GM12864 (cell line): ENCODE data around the gene MALRD1.

Source experiments
- DNase-seq: peaks from one replicate; pipeline ENCODE4 v3.0.0-alpha.2; 2011; ENCODE audit warnings: low read depth
- H3K4me3 ChIP-seq: 2 replicates; pipeline ENCODE4 v1.5.1; 2011; ENCODE audit warnings: mild to moderate bottlenecking, low read depth, low read length, control low read depth
- TF ChIP-seq, protein P1 (sequence below): IDR thresholded peaks from 2 replicates; pipeline ENCODE4 v1.5.1; 2011; ENCODE audit warnings: low read depth, mild to moderate bottlenecking, moderate library complexity, low read length, control low read depth, inconsistent platforms; ENCODE audit errors: missing control alignments

The MALRD1 gene

DNA sequence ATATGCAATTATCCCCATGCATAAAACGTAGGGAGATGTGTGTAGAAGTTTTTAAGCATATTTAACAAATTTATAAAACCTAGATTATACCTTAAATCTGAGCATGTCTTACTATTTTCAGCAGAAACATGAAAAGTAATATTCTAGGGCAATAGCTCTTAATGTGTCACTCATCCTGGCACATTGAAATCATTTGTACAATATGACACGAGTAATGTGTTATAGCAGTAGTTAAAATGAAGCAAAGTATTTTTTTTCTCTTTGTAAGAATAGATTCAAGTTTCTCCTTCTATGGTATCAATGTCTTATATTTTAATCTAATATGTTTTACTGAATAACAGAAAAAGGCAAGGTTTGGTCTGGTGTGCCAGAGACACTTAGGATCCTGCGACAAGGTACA lies 492.7 kb downstream of the MALRD1 start:
- TF ChIP-seq, protein P1, sequence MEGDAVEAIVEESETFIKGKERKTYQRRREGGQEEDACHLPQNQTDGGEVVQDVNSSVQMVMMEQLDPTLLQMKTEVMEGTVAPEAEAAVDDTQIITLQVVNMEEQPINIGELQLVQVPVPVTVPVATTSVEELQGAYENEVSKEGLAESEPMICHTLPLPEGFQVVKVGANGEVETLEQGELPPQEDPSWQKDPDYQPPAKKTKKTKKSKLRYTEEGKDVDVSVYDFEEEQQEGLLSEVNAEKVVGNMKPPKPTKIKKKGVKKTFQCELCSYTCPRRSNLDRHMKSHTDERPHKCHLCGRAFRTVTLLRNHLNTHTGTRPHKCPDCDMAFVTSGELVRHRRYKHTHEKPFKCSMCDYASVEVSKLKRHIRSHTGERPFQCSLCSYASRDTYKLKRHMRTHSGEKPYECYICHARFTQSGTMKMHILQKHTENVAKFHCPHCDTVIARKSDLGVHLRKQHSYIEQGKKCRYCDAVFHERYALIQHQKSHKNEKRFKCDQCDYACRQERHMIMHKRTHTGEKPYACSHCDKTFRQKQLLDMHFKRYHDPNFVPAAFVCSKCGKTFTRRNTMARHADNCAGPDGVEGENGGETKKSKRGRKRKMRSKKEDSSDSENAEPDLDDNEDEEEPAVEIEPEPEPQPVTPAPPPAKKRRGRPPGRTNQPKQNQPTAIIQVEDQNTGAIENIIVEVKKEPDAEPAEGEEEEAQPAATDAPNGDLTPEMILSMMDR: no peak
- no peak for DNase-seq
- no peak overlapping the region for H3K4me3 ChIP-seq

DNA sequence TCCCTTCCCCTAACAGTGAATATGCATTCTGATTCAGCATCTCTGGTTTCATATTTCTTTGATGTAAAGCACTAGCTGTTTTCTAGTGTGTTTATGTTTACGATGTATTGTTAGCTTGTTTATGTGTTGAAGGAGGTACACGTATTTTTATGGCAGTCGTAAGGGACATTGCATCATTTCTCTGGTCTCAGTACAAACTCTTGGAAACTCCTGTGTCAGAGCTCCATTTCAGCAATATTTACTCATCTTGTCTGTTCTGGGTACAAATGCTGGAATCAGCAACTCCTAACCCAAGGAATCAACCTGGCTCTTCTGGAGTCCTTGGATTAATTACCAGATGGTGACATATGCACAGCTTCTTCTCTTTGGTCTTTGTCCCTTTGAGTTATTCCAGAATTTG lies 497.6 kb downstream of the MALRD1 start:
- TF ChIP-seq, protein P1: no peak
- DNase-seq: no peak
- no peak overlapping the region for H3K4me3 ChIP-seq

DNA sequence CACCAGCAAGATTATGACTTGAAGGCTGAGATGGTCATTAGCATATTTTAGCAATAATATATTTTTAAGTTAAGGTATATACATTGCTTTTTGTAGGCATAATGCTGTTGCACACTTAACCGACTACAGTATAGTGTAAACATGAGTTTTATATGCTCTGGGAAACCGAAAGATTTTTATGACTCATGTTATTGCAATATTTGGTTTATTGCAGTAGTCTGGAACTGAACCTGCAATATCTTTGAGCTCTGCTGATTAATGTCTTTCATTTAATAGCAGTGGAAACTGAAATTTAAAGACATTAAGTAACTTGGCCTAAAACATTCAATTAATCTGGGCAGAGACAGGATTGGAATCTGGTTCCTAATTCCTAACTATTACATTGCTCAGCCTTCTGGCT lies 500.9 kb downstream of the MALRD1 start:
- DNase-seq: no peak
- TF ChIP-seq, protein P1: no peak
- no peak overlapping the region for H3K4me3 ChIP-seq

DNA sequence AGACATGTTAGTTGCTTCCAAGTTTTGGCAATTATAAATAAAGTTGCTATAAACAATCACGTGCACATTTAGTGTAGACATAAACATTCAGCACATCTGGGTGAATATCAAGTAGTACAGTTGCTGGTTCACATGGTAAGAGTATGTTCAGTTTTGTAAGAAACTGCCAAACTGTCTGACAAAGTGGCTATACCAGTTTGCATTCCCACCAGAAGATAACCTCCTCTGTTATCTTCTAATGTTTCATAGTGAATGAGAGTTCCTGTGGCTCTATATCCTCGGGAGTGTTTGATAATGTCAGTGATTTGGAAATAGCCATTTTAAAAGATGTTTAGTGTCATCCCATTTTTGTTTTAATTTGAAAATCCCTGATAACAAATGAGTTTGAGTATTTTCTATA lies 508.1 kb downstream of the MALRD1 start:
- no peak overlapping the region for H3K4me3 ChIP-seq
- TF ChIP-seq, protein P1: no peak
- no peak for DNase-seq

DNA sequence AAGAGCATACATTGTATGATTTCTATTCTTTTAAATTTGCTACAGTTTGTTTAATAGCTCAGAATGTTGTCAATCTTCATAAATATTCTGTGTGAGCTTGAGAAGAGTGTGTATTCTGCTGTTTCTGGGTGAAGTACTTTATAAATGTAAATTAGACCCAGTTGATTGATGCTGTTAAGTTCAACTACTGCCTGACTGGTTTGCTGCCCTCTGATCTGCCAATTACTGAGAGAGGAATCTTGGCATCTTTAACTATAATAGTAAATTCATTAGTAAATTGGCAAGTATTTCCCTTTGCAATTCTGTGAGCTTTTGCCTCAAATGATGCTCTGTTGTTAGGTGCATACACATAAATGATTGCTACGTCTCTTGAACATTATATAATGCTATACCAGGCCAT lies 512.6 kb downstream of the MALRD1 start:
- H3K4me3 ChIP-seq: no peak overlapping the region
- TF ChIP-seq, protein P1: no peak
- no peak for DNase-seq

DNA sequence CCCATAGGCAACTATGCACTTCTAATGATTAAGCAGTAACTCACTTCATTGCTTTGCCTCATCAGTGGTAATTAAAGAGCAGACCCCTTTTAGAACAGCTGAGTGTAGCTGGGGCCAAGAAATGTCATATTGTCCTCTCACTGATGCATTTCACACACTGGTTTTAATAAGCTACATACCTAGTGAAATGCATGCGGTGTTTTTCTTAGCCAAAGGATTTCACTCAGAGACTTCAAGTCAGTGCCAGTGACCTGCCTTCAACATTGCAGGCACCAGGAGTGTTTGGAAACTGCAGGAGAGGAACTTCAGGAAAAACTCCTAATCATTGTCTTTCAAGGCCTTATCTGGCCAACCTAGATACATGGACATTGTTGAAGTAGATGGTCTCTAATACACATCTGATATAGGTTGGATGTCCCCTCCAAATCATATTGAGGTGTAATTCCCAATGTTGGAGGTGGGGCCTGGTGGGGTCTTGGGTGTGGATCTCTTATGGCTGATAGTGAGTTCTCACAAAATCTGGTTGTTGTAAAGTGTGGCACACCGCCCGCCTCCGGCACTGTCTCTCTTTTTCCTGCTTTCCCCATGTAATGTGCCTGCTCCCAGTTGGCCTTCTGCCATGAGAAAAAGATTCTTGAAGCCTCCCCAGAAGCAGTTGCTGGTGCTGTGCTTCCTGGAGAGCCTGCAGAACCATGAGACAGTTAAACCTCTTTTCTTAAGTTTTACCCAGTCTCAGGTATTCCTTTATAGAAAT lies 515.0 kb downstream of the MALRD1 start:
- no peak for DNase-seq
- TF ChIP-seq, protein P1: no peak
- H3K4me3 ChIP-seq: no peak overlapping the region

DNA sequence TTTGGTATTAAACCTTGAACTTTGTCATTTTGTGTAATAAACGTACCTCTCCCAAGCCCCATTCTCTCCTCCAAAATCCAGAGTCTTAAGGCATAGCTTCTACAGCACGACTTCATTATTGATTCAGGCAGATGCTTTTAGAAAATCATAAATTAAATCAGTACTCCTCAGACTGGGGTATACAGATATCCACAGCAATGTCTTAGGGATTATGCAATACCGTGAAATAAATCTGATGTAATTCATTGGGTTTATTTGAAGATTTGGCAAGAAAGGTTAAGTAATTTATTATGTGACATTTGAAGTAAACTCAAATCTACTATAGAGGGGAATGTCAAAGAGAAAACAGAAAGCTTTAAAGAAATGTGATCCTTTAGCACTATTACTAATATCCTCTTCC lies 521.5 kb downstream of the MALRD1 start:
- TF ChIP-seq, protein P1: no peak
- DNase-seq: no peak
- H3K4me3 ChIP-seq: no peak overlapping the region
